Loucy (cell line): Measurements from ENCODE around the gene WWTR1.

Source experiments
- H2AFZ ChIP-seq: fragments of 200-600 bp; sonication (generic); 2 replicates; pipeline ENCODE4 v1.6.0; 2016; ENCODE audit warnings: antibody characterized with exemption, mild to moderate bottlenecking, low read length, moderate library complexity
- H3F3A ChIP-seq: fragments of 200-600 bp; 2 replicates; pipeline ENCODE4 v1.6.0; 2016; ENCODE audit warnings: antibody characterized with exemption, low read depth, mild to moderate bottlenecking
- H3K27me3 ChIP-seq: fragments of 200-600 bp; sonication (generic); 2 replicates; pipeline ENCODE4 v1.6.1; 2014; ENCODE audit warnings: low read length, mild to moderate bottlenecking; ENCODE audit not compliant: insufficient read depth, poor library complexity, severe bottlenecking
- H3K36me3 ChIP-seq: fragments of 200-600 bp; sonication (generic); 2 replicates; pipeline ENCODE4 v1.6.1; 2016; ENCODE audit warnings: low read length; ENCODE audit not compliant: insufficient read depth
- H3K4me1 ChIP-seq: fragments of 200-600 bp; sonication (generic); 2 replicates; pipeline ENCODE4 v1.5.1; 2014; ENCODE audit warnings: low read length, mild to moderate bottlenecking; ENCODE audit not compliant: insufficient read depth, poor library complexity, severe bottlenecking
- H3K4me2 ChIP-seq: fragments of 200-600 bp; sonication (generic); 2 replicates; pipeline ENCODE4 v1.6.0; 2014; ENCODE audit warnings: antibody characterized with exemption, low read length, low read depth, mild to moderate bottlenecking; ENCODE audit not compliant: poor library complexity, severe bottlenecking
- H3K4me3 ChIP-seq: fragments of 200-600 bp; sonication (generic); 2 replicates; pipeline ENCODE4 v1.5.1; 2014; ENCODE audit warnings: low read length, mild to moderate bottlenecking, mixed read lengths; ENCODE audit not compliant: poor library complexity, severe bottlenecking
- H3K79me2 ChIP-seq: fragments of 200-600 bp; sonication (generic); 2 replicates; pipeline ENCODE4 v1.6.1; 2014; ENCODE audit warnings: low read length; ENCODE audit not compliant: insufficient read depth
- H3K9ac ChIP-seq: fragments of 200-600 bp; sonication (generic); 2 replicates; pipeline ENCODE4 v1.6.0; 2014; ENCODE audit warnings: mild to moderate bottlenecking, low read depth, low read length, moderate library complexity; ENCODE audit not compliant: poor library complexity, severe bottlenecking
- H3K9me2 ChIP-seq: fragments of 200-600 bp; sonication (generic); replicated peaks from 2 replicates; pipeline ENCODE4 v1.6.1; 2016; ENCODE audit warnings: low read depth, low read length, mixed read lengths
- H3K9me3 ChIP-seq: fragments of 200-600 bp; sonication (generic); 2 replicates; pipeline ENCODE4 v1.6.1; 2014; ENCODE audit warnings: mild to moderate bottlenecking, antibody characterized with exemption, low read length, low read depth; ENCODE audit not compliant: insufficient read depth
- H4K20me1 ChIP-seq: fragments of 200-600 bp; sonication (generic); 2 replicates; pipeline ENCODE4 v1.6.0; 2014; ENCODE audit warnings: antibody characterized with exemption, low read length, mild to moderate bottlenecking; ENCODE audit not compliant: insufficient read depth, poor library complexity, severe bottlenecking
- EZH2phosphoT487 ChIP-seq: fragments of 200-600 bp; IDR thresholded peaks from 2 replicates; pipeline ENCODE4 v1.6.1; 2018; ENCODE audit warnings: antibody characterized with exemption, mild to moderate bottlenecking, moderate library complexity, borderline replicate concordance
- TF ChIP-seq, protein P1 (sequence below): fragments of 200-600 bp; sonication (generic); conservative IDR thresholded peaks from 2 replicates; pipeline ENCODE4 v1.5.1; 2014; ENCODE audit warnings: mild to moderate bottlenecking, antibody characterized with exemption, low read length

The WWTR1 gene

DNA sequence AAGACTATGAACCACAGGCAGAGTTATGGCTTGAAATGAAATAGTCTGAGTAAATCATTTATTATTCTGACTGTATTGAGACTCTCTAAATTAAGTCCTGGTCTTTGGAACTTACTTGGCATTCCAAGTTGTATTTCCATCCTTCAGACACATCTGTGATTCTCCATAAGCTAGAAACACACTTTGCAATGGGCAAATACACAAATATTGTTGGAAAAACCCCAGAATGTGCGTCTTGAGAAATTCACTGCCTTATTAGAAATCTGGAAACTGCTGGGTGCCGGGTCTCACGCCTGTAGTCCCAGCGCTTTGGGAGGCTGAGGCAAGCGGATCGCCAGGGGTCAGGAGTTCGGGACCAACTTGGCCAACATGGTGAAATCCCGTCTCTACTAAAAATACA is 87.8 kb downstream of the WWTR1 start:
- no peaks in the 10 kb centered on the region for H3K79me2 ChIP-seq
- no peaks in the 10 kb centered on the region for H3F3A ChIP-seq

DNA sequence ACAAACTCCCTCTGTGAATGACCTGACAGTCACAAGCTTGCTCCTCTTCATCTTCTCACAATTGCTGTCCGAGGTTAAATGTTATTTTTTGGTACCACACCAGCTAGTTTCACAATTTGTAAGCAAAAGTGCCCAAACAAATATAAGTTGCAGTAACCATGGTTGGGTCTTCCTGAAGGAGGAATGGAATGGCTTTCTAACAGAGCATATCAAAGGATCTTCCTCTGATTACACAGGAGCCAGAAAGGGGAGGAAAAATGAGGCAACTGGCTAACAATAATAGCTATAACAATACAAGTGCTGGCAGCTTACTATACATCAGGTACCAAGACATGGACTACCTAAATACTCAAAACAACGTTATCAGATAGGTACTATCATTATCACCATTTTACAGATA is 90.4 kb downstream of the WWTR1 start:
- H3F3A ChIP-seq: no peaks in the 10 kb centered on the region
- no peaks in the 10 kb centered on the region for H3K36me3 ChIP-seq
- no peaks in the 10 kb centered on the region for H3K79me2 ChIP-seq
- no peaks in the 10 kb centered on the region for H3K9me3 ChIP-seq
- H3K4me3 ChIP-seq: no peak overlapping the region
- H3K9ac ChIP-seq: no peak overlapping the region
- no peaks in the 10 kb centered on the region for H3K27me3 ChIP-seq
- H2AFZ ChIP-seq: peak overlapping the region; percentile 52; the same call in 1 of the 2 replicates
- TF ChIP-seq, protein P1, sequence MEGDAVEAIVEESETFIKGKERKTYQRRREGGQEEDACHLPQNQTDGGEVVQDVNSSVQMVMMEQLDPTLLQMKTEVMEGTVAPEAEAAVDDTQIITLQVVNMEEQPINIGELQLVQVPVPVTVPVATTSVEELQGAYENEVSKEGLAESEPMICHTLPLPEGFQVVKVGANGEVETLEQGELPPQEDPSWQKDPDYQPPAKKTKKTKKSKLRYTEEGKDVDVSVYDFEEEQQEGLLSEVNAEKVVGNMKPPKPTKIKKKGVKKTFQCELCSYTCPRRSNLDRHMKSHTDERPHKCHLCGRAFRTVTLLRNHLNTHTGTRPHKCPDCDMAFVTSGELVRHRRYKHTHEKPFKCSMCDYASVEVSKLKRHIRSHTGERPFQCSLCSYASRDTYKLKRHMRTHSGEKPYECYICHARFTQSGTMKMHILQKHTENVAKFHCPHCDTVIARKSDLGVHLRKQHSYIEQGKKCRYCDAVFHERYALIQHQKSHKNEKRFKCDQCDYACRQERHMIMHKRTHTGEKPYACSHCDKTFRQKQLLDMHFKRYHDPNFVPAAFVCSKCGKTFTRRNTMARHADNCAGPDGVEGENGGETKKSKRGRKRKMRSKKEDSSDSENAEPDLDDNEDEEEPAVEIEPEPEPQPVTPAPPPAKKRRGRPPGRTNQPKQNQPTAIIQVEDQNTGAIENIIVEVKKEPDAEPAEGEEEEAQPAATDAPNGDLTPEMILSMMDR: no peak
- TF ChIP-seq EZH2phosphoT487: no peak
- no peaks in the 10 kb centered on the region for H3K4me1 ChIP-seq
- H3K4me2 ChIP-seq: no peak overlapping the region
- no peaks in the 10 kb centered on the region for H4K20me1 ChIP-seq
- H3K9me2 ChIP-seq: no peaks in the 10 kb centered on the region

More for the DNA sequence above, 87.8 kb downstream of the WWTR1 start:
- Histone ChIP-seq H3K36me3 (no peaks in the 10 kb centered on the region), H4K20me1 (no peaks in the 10 kb centered on the region), H3K4me1 (no peaks in the 10 kb centered on the region), H2AFZ (no peak overlapping the region), H3K27me3 (no peaks in the 10 kb centered on the region), H3K4me2 (no peak overlapping the region), H3K9ac (no peak overlapping the region), H3K4me3 (no peak overlapping the region), H3K9me2 (no peaks in the 10 kb centered on the region), H3K9me3 (no peaks in the 10 kb centered on the region)
- no peak for TF ChIP-seq EZH2phosphoT487
- TF ChIP-seq, protein P1: no peak

DNA sequence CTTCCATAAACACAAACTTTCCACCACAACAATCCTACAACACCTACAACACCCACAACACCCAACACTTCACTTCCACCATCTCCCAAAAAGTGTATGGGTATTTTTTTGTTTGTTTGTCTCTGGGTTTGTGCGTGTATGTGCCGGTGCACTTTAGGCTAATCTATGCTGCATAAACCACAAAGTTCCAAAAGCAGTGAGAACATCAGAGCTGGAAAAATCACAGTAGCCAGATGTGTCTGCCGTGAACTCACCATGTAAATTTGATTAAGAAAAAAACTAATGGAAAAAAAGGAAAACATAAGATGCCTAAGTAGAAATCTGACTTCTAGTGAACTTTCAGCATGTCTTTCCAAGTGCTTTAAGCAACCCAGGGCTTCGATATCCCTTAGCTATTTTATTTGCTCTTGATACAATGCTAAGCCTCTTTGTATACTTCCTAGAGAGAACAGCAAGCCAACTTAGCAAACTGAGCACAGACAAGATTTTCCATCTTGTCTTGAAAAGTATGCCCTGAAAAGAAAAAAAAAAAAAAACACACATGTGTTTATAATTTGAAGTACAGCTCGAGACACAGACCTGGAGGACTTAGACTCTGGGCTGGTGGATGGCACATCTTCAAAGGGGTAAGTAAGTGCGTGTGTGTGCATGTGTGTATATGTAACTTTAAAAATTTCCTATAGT is 91.4 kb downstream of the WWTR1 start:
- no peaks in the 10 kb centered on the region for H3K79me2 ChIP-seq
- no peak for TF ChIP-seq EZH2phosphoT487
- TF ChIP-seq, protein P1: no peak
- no peaks in the 10 kb centered on the region for H3K9me3 ChIP-seq
- no peak overlapping the region for H3K9ac ChIP-seq
- no peaks in the 10 kb centered on the region for H3F3A ChIP-seq
- H3K4me3 ChIP-seq: no peak overlapping the region
- H3K9me2 ChIP-seq: no peaks in the 10 kb centered on the region
- H2AFZ ChIP-seq: no peak overlapping the region
- H4K20me1 ChIP-seq: no peaks in the 10 kb centered on the region
- no peak overlapping the region for H3K4me2 ChIP-seq
- H3K27me3 ChIP-seq: no peaks in the 10 kb centered on the region
- H3K36me3 ChIP-seq: no peaks in the 10 kb centered on the region
- no peaks in the 10 kb centered on the region for H3K4me1 ChIP-seq
